ENCODE measurements around the gene LCNL1.

The LCNL1 gene

DNA sequence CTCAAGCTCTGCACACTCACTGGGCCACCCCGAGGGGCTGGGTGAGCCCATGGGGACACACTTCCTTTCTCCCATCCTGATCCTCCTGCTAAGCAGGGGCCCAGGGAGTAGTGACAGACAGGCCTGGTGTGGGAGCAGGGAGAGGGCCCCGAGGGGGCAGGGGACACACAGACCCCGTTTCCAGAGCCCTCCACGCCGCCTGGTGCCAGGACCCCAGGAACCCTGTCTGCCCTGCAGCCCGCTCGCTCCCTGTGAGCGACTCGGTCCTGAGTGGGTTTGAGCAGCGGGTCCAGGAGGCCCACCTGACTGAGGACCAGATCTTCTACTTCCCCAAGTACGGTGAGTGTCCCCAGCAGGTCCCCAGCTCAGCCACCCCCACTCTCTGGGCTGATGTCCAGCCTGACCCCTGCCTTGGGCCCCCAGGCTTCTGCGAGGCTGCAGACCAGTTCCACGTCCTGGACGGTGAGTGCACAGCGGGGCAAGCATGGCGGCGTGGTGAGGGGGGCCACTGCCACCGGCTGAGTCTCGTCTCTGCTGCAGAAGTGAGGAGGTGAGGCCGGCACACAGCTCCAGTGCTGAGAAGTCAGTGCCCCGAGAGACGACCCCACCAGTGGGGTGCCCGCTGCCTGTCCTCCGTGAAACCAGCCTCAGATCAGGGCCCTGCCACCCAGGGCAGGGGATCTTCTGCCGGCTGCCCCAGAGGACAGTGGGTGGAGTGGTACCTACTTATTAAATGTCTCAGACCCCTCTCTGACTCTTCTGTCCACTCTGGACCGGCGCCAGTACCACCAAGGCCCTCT lies 36.4 kb upstream of the LCNL1 start:
- DNase-seq (ENCODE audit: low spot score) (no peak), FAIRE-seq (no peak)

DNA sequence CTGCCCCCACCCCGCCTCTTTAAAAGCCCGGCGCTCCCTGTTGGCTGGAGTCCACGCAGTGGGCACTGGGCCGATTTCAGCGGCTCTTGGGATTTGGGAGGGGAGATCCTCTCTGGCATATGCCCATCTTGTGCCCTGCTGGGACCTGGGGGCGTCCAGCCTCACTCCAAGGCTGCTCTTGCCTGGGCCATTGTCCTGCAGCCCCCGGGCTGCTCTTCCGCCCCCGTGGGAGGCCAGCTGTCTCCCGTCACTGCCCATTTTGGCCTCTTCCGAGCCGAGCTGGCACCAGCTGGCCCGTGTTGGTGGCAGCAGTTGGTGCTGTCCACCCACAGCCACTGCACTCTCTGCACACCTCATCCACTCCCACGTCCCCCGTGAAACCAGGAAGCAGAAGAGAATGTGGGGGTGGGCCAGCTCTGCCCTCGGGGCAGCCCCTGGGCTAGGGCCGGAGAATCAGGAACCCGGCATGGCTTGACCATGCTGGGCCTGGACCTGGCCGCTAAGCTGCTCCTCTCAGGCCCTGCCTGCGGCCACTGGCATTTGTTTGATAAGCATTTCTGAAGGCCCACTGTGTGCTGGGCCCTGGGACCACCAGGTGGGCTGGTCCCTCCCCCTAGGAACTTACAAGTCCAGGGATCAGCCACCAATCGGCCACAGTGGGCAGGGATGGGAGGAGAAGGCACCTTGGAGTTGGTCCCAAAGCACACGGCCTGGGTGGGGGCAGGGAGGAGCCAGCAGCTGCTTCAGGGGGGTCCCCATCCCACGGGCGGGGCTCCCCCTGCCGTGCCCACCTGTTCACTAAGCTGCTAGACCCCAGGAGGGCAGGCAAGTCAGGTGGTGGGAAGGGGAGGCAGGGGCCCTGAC lies 35.5 kb upstream of the LCNL1 start:
- FAIRE-seq (no peak), DNase-seq (ENCODE audit: low spot score) (no peak)

DNA sequence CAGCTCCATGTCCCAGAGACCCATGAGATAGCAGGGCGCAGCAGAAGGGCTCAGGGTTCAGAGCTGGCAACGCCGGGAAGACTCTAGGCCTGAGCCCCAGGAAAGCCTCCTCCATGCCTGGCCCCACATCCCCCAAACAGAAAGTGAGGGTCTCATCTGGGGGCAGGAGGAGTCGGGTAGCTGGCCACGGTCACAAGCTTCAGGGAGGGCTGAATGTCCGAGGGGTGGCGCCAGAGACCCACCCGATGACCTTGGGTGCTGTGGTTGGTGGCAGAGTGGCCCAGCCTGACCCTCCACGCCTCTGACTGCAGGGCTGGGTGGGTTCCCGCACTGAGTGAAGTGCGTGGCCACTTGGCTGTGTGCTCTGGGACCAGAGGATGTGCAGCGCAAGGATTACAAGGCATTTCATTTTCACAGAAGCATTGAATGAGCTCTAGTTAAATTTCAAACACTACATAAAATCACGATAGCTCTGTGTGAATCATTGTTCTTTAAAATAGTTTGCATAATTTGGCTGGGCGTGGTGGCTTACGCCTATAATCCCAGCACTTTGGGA lies 34.8 kb upstream of the LCNL1 start:
- DNase-seq (ENCODE audit: low spot score) (no peak), FAIRE-seq (no peak)

DNA sequence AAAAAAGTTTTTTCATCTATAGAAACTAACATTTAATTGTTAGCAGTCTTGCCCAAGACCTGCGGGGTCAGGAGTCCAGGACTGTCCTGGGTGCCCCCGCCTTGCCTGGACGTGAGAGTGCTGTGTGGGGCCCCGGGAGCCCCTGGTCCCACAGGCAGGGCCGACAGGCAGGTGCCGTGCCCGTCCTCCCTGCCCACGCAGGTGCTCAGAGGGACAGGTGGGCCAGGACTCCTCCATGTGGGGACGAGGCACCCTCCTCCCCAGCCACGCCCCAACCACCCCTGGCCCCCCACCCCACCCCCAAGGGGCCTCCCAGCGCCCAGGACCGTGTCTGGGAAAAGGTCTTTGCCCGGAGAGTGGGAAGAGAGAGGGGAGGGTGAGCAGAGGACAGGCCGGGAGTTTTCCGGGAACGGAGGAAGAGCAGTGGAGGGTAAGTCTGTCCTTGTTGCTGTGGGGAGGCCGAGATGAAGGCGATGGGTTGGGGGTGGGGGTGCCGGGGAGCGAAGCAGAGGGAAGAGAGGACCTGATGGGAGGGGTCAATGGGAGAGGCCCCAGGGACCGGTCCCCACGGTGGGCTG lies 33.5 kb upstream of the LCNL1 start:
- no peak for FAIRE-seq
- no peak for DNase-seq (ENCODE audit: low spot score)

DNA sequence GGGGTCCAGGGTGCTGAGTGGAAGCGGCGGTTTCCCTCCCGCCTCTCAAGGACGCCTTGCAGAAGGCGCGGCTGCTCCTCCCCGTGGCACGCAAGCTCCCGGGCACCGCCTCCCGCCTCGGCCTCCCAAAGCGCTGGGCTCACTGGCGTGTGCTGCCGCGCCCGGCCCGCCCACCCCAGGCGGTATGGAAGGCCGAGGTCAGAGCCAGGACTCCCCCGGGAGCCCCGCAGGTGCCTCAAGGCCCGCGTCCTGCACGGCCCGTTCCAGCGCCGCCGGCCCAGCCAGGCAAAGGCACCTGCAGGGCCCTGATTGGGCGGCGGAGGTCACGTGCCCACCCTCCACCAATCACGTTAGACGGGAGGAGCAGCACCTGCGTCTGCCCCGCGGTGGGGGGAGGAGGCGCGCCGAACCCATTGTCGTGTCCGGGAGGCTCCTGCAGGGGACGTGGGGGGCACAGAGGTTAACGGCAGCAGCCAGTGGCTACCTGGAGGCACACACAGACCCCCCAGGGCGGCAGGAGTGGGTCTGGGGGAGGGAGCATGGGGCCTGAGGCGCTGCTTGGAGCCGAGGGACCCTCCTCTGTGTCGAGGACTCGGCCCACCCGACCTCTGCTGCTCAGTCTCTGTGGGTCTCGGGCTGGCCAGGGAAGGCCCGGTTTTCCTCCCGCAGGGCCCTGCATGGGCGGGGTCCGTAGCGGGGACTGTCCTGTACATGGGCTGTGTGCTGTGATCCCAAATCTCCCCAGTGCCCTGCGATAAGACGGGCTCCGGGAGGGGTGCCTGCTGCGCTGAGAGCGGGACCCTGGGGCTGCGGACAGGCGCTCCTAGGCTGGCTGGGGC lies 32.8 kb upstream of the LCNL1 start:
- DNase-seq (ENCODE audit: low spot score): peak; percentile 85
- no peak for FAIRE-seq

DNA sequence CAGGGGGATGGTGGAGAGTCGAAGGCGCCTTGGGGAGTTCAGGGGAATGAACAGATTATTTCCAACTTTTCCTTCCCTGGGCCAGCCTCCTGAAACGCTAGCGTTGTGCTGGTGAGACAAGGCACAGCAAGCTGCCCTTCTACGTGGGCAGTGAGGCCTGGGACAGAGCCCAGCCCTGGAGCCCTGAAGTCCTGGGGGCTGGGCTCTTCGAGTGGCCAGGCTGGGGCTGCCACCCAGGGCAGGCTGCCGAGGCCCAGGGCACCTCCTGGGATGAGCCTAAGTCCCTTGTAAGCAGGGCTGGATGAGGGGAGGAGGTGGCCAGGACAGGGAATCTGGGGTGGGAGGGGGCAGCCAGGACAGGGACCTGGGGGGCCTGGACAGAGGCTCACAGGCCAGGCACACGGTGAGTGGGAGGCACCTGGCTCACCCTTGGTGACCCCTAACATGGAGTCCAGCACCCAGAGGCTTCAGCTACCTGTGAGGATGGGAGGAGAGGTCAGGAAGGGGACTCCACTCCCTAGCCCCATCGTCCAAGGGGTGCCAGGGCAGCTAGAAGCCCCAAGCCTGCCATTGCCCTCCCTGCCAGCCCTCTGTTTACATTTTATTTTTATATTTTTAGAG lies 32.0 kb upstream of the LCNL1 start:
- DNase-seq (ENCODE audit: low spot score) (no peak), FAIRE-seq (no peak)

DNA sequence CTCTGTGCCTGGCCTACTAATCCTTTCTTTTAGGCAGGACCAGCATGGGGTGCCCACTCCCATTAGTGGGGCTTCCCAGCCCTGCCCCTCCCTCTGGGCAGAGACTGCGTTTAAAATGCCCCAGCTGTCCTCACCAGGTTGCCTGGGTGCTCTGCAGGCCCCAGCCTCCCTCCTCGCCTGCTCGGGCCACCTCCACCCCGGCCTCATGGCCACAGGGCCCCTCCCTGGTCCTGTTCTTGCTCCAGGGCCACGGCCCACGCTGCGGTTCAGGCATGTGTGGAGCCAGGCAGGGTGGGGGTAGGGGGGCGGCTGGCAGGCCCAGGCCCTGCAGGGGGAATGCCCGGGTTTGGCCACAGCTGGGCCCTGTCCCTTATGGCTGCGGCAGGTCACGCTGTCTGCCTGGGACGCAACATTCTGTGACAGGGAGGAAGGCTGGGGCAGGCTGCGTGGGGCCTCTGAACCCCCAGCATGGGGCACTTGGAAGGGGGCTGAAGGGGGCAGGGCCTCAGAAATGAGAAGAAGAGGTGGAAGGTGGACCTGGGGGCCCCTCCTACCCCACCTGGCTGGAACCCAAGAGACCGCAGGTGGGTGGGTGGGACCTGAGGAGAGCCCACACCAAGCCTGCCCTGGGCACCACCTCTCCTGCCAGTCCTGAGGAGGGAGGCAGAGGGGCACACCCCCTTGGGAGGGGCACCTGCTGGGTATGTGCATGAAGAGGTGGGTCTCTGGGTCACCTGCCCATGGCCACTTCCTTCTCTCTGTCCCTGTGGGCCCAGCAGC lies 31.1 kb upstream of the LCNL1 start, which contains the start of gene LCN12:
Gene LCN12 (plus strand): TSS at position 733 of the 780 bp plus-strand sequence. CDS start 55 bp downstream, outside the sequence.
- no peak for DNase-seq (ENCODE audit: low spot score)
- FAIRE-seq: no peak

DNA sequence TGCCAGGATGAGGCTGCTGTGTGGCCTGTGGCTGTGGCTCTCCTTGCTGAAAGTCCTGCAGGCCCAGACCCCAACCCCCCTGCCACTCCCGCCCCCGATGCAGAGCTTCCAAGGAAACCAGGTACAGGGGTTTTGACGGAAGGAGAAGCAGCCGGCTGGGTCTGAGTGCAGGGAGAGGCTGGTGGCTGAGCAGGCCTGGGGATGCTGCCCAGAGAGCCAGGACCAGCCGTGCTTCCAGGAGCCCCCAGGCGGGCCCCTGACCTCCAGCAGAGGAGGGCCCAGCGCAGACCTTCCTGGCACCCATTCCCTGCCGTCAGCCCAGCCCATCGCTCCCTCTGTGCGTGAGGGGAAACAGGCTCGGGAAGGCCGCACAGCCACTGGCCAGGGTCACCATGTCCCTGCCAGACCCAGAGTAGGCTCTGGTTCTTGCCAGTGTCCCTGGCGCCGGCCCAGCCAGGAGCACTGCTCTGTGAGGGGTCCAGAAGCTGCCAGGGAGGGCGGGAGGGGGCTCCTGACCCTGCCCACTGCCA lies 30.4 kb upstream of the LCNL1 start:
- no peak for FAIRE-seq
- no peak for DNase-seq (ENCODE audit: low spot score)

DNA sequence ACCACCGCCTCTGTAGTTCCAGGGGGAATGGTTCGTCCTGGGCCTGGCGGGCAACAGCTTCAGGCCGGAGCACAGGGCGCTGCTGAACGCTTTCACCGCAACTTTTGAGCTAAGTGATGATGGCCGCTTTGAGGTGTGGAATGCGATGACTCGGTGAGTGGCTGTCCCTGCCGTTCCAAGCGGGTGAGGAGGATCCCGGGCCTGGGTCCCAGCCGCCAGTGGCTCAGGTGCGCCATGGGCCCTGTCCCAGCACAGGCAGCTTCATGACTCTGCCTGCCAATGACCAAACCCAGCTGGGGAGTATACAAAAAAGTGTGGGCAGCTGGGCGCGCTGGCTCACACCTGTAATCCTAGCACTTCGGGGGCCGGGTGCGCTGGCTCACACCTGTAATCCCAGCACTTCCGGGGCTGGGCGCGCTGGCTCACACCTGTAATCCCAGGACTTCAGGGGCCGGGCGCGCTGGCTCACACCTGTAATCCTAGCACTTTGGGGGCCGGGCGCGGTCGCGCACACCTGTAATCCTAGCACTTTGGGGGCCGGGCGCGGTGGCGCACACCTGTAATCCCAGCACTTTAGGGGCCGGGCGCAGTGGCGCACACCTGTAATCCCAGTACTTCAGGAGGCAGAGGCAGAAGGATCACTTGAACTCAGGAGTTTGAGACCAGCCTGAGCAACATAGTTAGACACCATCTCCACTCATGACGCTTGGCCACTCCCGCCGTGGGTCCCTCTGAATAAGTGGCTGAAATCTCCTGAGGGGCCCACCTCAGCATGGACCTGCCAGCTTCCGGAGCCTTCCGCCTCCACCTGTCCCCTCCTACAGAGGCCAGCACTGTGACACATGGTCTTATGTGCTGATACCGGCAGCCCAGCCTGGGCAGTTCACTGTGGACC lies 29.7 kb upstream of the LCNL1 start:
- FAIRE-seq: no peak
- DNase-seq (ENCODE audit: low spot score): no peak

DNA sequence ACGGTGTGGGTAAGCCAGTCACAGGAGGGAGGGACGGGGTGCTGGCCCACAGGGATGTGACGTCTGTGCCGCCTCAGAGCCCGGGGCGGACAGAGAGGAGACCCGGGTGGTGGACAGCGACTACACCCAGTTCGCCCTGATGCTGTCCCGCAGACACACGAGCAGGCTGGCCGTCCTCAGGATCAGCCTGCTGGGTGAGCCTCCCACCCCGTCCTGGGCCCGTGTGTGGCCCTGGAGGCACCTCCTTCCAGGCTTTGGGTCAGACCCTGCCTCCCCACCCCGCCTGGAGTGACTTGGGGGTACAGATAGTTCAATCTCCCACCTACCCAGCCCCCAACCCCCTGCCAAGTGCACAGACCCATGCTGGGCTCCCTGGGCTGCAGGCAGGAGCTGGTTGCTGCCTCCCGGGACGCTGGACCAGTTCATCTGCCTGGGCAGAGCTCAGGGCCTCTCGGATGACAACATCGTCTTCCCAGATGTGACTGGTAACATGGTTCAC lies 29.0 kb upstream of the LCNL1 start:
- FAIRE-seq: no peak

DNA sequence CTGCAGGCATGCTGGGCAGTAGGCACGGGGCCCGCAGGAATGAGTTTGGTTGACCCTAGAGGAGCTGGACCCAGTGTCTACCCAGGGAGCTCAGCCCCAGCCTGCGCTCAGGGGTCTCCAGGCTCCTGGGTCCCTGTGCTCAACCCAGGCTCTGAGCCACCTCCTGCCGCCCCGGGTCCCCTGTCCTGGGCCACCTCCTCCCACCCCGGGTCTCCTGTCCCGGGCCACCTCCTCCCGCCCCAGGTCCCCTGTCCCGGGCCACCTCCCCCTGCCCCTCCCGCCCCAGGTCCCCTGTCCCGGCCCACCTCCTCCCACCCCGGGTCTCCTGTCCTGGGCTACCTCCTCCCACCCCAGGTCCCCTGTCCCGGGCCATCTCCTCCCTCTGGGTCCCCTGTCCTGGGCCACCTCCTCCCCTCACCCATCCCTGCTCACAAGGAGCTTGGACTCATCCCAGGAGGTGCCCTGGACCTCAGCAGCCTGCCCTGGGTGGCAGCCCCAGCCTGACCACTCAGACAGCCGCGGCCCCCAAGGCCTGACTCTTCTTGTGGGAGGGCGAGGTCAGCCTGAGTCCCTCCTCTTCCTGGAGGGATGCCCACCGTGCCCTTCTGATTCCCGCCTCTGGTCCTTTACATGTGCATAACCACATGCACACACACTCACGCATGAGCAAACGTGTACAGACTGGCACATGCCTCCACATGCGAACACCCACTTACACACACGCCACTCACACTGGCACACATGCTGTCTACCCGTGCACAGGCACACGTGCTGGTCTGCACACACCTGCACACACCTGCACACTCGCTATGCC lies 28.3 kb upstream of the LCNL1 start:
- FAIRE-seq (no peak), DNase-seq (ENCODE audit: low spot score) (no peak)

More for the DNA sequence above, 29.0 kb upstream of the LCNL1 start:
- no peak for DNase-seq (ENCODE audit: low spot score)

DNA sequence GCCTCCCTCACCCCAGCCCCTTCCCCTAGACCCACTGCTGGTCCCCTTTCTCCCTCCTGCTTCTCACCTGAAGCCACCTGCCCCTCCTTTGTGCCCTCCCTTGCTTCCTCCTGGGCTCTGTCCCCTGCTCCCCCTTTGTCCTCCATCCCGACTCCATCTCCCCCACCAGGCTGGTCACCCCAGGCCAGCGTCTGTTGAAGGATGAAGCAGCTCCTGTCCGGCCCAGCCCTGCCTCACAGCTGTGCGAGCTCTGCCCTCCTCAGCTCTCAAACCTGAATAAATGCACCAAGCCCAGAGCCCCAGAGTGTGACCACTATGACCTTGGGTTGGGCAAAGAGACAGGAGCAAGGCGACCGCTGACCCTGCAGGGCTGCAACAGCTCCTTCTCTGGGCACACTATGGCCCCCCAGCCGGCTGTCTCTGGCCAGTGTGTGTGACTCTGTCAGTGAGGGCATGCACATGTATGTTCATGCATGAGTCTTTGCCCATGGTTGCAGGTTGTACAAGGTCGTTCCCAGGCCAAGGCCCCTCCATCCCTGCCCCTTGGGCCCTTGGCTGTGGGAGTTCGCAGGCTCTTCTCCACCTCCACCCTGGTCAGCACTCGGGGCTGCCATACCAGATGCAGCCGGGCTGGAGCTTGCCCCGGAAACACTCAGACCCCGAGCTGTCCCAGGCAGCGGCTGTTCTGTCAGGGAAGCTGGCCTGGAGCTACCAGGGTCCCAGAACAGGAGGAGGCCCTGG lies 27.4 kb upstream of the LCNL1 start:
- no peak for DNase-seq (ENCODE audit: low spot score)
- no peak for FAIRE-seq

DNA sequence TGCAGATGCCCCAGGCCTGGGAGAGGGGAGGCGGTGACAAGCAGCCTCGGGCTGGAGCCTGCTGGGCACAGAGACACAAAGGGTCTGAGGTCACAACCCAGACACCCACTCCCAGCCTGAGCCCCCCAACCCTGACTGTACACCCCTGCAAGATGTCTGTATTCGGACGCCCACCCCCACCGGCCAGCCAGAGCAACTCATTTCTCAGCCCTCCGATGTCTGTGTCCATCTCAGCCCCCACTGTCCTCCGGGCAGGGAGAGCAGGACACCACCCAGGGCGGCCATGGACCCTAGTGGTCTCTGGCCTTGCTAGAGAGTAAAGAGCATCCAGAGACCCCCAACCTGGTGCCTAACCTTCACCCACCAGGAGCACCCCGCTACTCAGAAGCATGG lies 26.9 kb upstream of the LCNL1 start:
- FAIRE-seq (no peak), DNase-seq (ENCODE audit: low spot score) (no peak)

DNA sequence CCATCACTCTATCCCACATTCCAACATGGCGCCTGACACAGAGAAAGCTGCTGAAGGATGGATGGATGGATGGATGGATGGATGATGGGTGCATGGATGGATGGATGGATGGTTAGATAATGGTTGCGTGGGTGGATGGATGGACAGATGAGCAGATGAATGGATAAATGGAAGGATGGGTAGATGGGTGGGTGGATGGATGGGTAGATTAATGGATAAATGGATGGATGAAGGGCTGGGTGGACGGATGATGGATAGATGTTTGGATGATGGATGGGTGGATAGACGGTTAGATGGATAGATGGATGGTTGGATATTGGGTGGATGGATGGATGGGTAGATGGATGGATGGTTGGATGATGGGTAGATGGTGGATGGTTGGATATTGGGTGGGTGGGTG lies 26.2 kb upstream of the LCNL1 start:
- no peak for FAIRE-seq
- DNase-seq (ENCODE audit: low spot score): no peak

DNA sequence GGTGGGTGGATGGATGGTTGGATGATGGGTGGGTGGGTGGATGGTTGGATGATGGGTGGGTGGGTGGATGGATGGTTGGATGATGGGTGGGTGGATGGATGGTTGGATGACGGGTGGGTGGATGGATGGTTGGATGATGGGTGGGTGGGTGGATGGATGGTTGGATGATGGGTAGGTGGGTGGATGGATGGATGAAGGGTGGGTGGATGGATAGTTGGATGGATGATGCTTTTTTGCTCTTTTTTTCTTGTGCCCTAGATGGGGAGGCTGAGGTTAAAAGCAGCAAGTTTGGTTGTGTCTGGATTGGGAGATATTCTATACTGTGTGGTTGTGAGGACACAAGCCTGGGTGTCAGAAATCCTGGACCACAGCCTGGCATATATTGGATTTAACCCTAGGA lies 25.3 kb upstream of the LCNL1 start:
- DNase-seq (ENCODE audit: low spot score) (no peak), FAIRE-seq (no peak)

DNA sequence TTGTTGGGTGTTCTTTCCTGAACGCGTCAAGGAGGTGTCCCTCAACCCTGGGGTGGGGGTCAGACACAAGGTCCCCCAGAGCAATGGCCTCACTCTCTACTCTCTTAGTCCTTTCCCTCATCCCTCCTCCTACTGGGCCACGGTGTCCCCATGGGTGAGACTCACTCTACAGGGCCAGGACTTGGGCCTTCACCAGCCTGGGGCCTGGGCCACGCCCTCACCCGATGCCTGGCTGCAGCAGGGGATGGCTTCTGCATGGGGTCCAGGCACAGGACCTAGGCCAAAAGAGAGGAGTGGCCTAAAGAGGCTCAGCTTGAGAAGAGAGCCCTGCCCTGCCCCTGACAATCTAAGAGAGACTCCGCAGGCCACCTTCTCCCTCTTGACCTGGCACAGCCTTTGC lies 24.9 kb upstream of the LCNL1 start:
- DNase-seq (ENCODE audit: low spot score): no peak
- no peak for FAIRE-seq

DNA sequence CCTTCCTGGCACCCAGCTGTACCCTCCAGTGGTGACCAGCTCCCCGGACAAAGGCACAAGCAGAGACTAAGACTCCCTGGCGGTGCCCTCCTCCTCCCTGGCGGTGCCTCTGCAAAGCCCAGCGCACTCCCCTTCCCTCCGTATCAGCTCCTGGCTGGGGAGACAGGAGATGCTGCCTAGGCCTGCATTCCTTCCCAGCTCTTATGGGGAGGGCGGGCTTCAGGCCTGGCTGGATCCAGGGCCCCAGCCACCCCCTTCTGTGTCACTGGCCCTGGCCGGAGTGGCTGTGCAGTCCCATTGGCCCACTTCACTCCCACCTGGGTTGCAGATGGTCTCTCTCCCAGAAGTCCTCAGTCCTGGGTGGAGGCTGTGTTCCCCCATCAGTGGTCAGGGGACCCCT lies 24.3 kb upstream of the LCNL1 start:
- no peak for DNase-seq (ENCODE audit: low spot score)
- no peak for FAIRE-seq

Measured in RCC 7860 (cell line).